Right ventricle myocardium superior (tissue), 1 donor: ENCODE data around the gene KNCN. TPM values are rescaled to one million over a fixed set of nuclear protein-coding genes. Genes with fewer than 3 reads are reported as not detected.

Experiments
- ATAC-seq: fragments of 200-7000 bp; cut with Tn5 transposase; one replicate; pipeline ENCODE4 v1.9.1; 2020; ENCODE audit warnings: mild to moderate bottlenecking; ENCODE audit not compliant: poor library complexity
- DNase-seq: peaks from one replicate; pipeline ENCODE4 v3.0.0-alpha.2; 2020
- intact Hi-C: fragments of 100-400 bp; cut with DNase I; formaldehyde crosslinking; loops from one replicate; pipeline ENCODE4 v1.11.2; 2022
- total RNA-seq: library from RNA; stranded (reverse); fragmentation: NEBNext Ultra II Directional; extraction: Animal tissue kit (Norgen Biotek cat#: 25700); gene quantifications from one replicate; pipeline ENCODE4 v1.2.1, GENCODE V29; 2021
- donor health status: DM: no; HTN: yes; CAD: no; lungs with severe emphysema.

Gene KNCN
- total RNA-seq, 1 donor from 2014 or later, result not detected

- ATAC-seq, result peak; percentile 15
Observed at GRCh38 chr1:46517010-46517600, 34.3 kb downstream of the KNCN start.

GRCh38 chr1:46516200-46516950 is 35.1 kb downstream of the KNCN start:
- no peak for DNase-seq
- no peak for ATAC-seq
- intact Hi-C loops, result no loop called here

More at GRCh38 chr1:46517010-46517600, 34.3 kb downstream of the KNCN start:
- intact Hi-C loops, result no loop called here
- DNase-seq, result no peak

GRCh38 chr1:46515576-46515975 is 35.9 kb downstream of the KNCN start:
- no peak for ATAC-seq
- intact Hi-C loops, result no loop called here
- no peak for DNase-seq

GRCh38 chr1:46513536-46513935 is 37.9 kb downstream of the KNCN start:
- DNase-seq, result no peak

GRCh38 chr1:46512792-46513190 is 38.7 kb downstream of the KNCN start:
- ATAC-seq (no peak), DNase-seq (no peak)
- intact Hi-C loops, result no loop called here

More at GRCh38 chr1:46513536-46513935, 37.9 kb downstream of the KNCN start:
- ATAC-seq, result no peak
- intact Hi-C loops, result no loop called here

- intact Hi-C loops, result no loop called here
- ATAC-seq, result no peak
- DNase-seq, result no peak
Observed at GRCh38 chr1:46512135-46512791, 39.2 kb downstream of the KNCN start.

- intact Hi-C loops, result no loop called here
- ATAC-seq (no peak), DNase-seq (no peak)
Observed at GRCh38 chr1:46510998-46511365, 40.5 kb downstream of the KNCN start.

- no peak for DNase-seq
- intact Hi-C loops, result no loop called here
- ATAC-seq, result no peak
Observed at GRCh38 chr1:46510341-46510997, 41.0 kb downstream of the KNCN start.

GRCh38 chr1:46508757-46509156 is 42.7 kb downstream of the KNCN start:
- intact Hi-C loops, result no loop called here
- ATAC-seq, result no peak
- DNase-seq, result no peak

GRCh38 chr1:46506470-46507219 is 44.8 kb downstream of the KNCN start:
- intact Hi-C loops, result no loop called here
- no peak for ATAC-seq
- no peak for DNase-seq

- ATAC-seq, result no peak
- intact Hi-C loops, result no loop called here
Observed at GRCh38 chr1:46503421-46503820, 48.0 kb downstream of the KNCN start.

GRCh38 chr1:46501528-46501927 is 49.9 kb downstream of the KNCN start:
- ATAC-seq, result no peak
- intact Hi-C loops, result no loop called here
- no peak for DNase-seq

More at GRCh38 chr1:46503421-46503820, 48.0 kb downstream of the KNCN start:
- DNase-seq, result peak; percentile 1

GRCh38 chr1:46497665-46498064 is 53.8 kb downstream of the KNCN start:
- peak; percentile 29 for DNase-seq
- intact Hi-C loops, result no loop called here
- ATAC-seq, result no peak

GRCh38 chr1:46497020-46497419 is 54.4 kb downstream of the KNCN start:
- DNase-seq (no peak), ATAC-seq (no peak)
- intact Hi-C loops, result no loop called here

GRCh38 chr1:46496505-46496904 is 54.9 kb downstream of the KNCN start:
- no peak for DNase-seq
- intact Hi-C loops, result no loop called here
- ATAC-seq, result no peak

GRCh38 chr1:46495778-46496177 is 55.7 kb downstream of the KNCN start:
- ATAC-seq (no peak), DNase-seq (no peak)
- intact Hi-C loops, result no loop called here
